GDM1 (cell line): Measurements from ENCODE around the gene H6PD.

ENCODE experiments used
- DNase-seq: peaks from one replicate; lab custom pipeline; 2025; lab: John Stamatoyannopoulos, UW

Gene H6PD

GRCh38 chr1:9257851-9258250 is 23.3 kb downstream of the H6PD start:
- DNase-seq, result no peak

GRCh38 chr1:9258629-9259028 is 24.1 kb downstream of the H6PD start:
- DNase-seq, result no peak

GRCh38 chr1:9260059-9260766 is 25.6 kb downstream of the H6PD start:
- DNase-seq, result no peak

GRCh38 chr1:9261496-9261895 is 26.9 kb downstream of the H6PD start:
- no peak for DNase-seq

- DNase-seq, result no peak
Observed at GRCh38 chr1:9262096-9262986, 27.8 kb downstream of the H6PD start.

DNA sequence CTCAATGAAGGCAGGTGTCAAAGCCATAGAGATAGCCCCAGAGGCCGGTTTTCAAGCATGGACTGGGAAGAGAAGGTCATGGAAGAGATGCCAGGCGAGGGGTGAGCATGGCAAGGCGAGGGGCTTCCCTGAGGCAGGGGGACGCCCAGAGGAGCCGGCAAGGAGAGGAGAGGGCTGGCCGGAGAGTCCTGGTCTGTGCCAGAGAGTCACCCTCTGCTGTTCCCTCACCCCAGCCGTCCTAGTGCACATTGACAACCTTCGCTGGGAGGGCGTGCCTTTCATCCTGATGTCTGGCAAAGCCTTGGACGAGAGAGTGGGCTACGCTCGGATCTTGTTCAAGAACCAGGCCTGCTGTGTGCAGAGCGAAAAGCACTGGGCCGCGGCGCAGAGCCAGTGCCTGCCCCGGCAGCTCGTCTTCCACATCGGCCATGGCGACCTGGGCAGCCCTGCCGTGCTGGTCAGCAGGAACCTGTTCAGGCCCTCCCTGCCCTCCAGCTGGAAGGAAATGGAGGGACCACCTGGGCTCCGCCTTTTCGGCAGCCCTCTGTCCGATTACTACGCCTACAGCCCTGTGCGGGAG is 28.8 kb downstream of the H6PD start:
- no peak for DNase-seq

DNA sequence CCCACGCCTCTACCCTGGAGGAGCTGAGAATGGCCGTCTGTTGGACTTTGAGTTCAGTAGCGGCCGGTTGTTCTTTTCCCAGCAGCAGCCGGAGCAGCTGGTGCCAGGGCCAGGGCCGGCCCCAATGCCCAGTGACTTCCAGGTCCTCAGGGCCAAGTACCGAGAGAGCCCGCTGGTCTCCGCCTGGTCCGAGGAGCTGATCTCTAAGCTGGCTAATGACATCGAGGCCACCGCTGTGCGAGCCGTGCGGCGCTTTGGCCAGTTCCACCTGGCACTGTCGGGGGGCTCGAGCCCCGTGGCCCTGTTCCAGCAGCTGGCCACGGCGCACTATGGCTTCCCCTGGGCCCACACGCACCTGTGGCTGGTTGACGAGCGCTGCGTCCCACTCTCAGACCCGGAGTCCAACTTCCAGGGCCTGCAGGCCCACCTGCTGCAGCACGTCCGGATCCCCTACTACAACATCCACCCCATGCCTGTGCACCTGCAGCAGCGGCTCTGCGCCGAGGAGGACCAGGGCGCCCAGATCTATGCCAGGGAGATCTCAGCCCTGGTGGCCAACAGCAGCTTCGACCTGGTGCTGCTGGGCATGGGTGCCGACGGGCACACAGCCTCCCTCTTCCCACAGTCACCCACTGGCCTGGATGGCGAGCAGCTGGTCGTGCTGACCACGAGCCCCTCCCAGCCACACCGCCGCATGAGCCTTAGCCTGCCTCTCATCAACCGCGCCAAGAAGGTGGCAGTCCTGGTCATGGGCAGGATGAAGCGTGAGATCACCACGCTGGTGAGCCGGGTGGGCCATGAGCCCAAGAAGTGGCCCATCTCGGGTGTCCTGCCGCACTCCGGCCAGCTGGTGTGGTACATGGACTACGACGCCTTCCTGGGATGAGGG is 29.7 kb downstream of the H6PD start:
- no peak for DNase-seq

DNA sequence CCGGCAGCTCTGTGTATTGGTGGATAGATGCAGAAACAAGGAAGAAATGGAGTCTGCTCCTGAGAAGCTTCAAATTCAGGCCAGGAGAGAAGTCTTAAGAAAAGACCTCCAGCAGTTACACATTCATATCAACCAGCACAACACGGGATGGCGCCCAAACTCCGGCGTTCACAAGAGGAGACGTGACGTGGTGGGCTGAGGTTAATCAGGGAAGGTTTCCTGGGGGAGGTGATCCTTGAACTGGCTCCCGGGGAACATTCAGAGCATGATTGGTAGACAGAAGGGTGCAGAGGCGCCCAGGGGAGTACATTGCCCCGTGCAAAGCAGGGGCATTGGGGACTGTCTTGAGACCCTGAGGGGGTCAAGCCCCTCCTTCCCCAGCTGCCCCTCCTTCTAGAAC is 30.5 kb downstream of the H6PD start:
- DNase-seq, result no peak

- DNase-seq, result peak; percentile 1
Observed at GRCh38 chr1:9265968-9266367, 31.4 kb downstream of the H6PD start.

DNA sequence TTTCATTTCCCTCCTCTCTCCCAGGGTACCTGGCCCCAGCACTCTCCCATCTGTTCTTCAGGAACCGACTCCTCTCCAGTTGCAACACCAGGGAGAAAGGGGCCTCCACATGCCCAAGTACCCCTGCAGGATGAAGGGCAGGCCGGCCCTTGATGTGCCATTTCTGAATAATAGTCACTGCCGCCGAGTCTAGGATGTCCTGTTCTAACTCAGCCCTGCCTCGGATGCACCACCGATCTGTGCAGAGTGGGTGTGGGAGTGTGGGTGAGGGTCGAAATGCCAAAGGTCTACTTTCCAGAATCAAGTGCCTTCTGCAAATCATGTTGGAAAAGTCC is 32.7 kb downstream of the H6PD start:
- no peak for DNase-seq

DNA sequence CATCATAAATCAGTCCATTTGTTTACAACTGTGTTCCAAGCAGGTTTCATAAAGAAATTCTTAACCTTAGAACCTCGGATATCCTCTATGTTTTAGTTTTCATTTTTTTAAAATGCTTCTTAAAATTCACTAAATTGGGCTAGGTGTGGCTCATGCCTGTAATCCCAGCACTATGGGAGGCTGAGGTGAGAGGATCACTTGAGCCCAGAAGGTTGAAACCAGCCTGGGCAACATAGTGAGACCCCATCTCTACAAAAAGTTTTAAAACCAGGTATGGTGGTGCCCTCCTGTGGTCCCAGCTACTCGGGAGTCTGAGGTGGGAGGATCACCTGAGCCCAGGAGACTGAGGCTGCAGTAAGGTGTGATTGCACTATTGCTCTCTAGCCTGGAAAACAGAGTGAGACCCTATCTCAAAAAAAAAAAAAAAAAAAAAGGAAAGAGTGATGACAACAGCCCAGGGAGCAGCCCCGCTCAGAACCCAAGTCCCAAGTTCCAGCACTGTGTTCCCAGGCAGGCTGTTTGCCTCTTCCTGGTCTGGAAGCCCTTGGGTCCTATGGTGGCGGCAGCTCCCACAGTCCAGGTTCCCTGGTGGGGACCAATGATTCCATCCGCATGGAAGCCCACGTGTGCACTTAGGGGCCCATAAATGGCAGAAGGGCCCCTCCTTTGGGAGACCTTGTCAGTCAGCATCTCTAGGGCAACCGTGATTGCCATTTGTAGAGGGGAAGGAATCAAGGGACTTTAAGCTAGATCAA is 33.4 kb downstream of the H6PD start:
- no peak for DNase-seq

DNA sequence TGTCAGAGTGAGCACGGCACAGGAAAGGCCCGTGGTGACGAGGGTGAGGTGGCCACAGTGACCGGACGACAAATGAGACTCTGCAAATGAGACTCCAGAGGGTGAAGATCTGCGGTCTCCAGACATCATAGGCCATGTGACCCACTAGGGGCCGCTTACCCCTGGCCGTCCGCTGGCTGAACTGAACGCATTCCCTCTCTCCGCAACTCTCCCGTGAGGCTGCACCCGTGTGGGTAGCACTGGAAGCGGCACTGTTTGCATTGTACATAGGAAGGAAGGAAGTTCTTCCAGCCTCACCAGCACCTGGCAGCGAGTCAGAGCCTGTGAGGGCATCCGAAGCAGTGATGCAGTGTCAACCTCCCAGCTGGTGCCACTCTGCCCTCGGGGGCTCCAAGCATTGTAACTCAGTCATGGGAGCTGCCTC is 34.5 kb downstream of the H6PD start:
- no peak for DNase-seq

- no peak for DNase-seq
Observed at GRCh38 chr1:9269721-9270120, 35.1 kb downstream of the H6PD start.

DNA sequence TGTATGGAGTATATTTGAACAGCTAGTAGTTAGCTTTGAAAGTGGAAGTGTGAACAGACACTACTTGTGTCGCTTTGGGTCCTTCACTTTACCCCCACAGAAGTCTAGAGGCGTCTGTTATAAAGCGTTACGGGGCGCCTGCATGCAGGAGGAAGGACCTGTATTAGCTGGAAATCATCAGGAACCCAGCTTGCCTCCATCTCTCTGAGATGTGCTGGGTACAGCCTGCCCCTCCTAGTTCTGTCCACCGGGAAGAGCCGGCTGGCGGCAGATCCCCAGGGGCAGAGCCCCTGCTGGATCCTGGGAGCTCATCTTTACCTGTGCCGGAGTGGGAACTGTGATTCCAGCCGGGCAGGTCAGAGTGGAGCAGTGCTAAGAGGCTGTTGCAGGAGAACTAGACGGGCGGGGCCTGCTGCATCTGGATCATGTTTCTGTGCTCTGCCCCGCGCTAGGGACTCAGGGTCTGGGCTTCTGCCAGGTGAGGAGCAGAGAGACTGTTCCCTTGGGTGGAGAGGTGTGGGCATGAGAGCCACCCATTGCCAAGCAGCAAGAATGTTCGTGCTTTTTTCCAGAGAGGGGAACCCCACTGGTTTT is 35.8 kb downstream of the H6PD start:
- DNase-seq, result no peak

DNA sequence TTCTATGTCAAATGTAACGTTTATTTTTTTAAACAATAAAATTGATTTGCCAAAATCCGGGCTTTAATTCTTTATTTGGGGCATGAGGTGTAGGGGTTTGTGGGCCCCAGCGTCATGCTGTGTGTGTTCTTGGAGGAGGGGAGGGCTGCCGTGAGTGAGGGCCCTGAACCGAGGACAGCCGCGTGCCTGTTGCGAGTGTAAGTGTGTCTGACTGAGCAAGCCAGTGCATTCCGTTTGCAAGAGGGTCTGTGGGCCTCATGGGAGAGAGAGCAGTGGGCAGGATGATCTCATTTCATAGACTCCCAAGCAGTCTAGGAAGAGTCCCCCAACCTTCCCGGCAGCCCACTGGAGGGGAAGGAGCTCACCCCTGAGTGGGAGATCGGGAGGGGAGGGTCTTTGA is 36.7 kb downstream of the H6PD start:
- DNase-seq, result no peak

DNA sequence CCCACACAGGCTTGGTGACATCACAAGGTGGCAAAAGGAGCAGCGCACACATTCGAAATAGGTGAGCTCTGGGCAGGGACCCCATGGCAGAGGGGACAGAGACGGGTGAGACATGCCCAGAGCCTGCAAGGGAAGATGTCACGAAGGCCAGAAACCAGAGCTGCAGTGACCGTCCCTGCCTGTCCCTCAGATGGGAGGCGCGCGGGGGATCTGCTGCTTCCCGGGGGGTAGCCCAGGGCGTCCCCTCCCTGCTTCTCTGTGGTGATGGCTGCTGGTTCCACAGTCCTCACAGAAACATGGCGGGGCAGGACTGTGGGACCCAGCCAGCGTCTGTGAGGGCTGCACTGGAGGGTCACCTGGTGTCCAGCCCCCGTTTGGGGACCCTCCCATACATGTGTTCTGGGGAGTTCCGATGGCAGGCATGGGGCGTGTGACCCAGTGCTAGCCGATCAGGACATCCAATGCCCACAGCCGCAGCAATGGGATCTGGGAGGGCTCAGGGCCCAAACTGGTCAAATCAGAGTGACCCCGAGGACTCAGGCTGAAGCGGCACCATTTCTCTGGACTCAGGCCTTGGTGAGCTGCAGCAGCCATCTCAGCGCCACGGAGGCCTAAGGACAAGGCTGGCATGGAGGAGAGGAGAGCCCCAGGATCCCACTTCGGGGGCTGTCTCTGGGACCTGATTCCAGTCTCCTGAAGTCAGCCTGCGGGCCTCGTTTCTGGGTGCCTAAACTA is 37.5 kb downstream of the H6PD start:
- DNase-seq, result no peak

- DNase-seq, result no peak
Observed at GRCh38 chr1:9273177-9273576, 38.6 kb downstream of the H6PD start.

GRCh38 chr1:9275161-9275560 is 40.6 kb downstream of the H6PD start:
- no peak for DNase-seq

- DNase-seq, result peak; percentile 48
Observed at GRCh38 chr1:9275567-9276034, 41.0 kb downstream of the H6PD start.

DNA sequence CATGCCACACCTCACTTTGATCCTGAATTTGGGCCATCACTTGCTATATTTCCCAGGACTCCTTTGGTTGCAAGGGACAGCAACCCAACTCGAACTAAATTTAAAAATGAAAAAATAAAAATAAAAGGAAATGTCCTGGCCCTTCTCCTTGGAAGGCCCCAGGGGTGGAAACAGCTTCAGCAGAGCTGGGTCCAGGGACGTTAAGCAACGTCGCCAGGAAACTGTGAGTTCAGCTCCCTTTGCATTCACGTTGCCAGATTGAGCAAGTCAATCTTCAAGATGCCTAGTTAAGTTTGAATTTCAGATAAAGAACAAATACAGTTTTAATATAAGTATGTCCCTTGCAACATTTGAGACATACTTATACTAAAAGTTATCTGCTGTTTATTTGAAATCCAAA is 43.5 kb downstream of the H6PD start:
- DNase-seq, result no peak
